ENCODE results near the gene TNFRSF25.
"Not testable (repeated sequence)": the region's sequence is repeated elsewhere in the genome, so short reads cannot be mapped to it uniquely, and the experiment has no call there.

TNFRSF25 gene

GRCh38 chr1:6448749-6449631 lies 17.0 kb downstream of the TNFRSF25 start:
- DNase-seq = no peak

- DNase-seq = no peak
Measured at GRCh38 chr1:6447818-6448748, 17.9 kb downstream of the TNFRSF25 start.

- no peak for DNase-seq
Measured at GRCh38 chr1:6447016-6447817, 18.8 kb downstream of the TNFRSF25 start.

- no peak for DNase-seq
Measured at GRCh38 chr1:6446665-6447015, 19.3 kb downstream of the TNFRSF25 start.

- DNase-seq = not testable (repeated sequence)
Measured at GRCh38 chr1:6445929-6446328, 20.0 kb downstream of the TNFRSF25 start.

GRCh38 chr1:6445062-6445763 lies 20.8 kb downstream of the TNFRSF25 start:
- DNase-seq = no peak

GRCh38 chr1:6444377-6444776 lies 21.6 kb downstream of the TNFRSF25 start:
- DNase-seq = no peak

- DNase-seq = no peak
Measured at GRCh38 chr1:6443339-6444115, 22.4 kb downstream of the TNFRSF25 start.

- no peak for DNase-seq
Measured at GRCh38 chr1:6441586-6441985, 24.4 kb downstream of the TNFRSF25 start.

GRCh38 chr1:6440198-6441126 lies 25.5 kb downstream of the TNFRSF25 start:
- no peak for DNase-seq

- peak in 1 of 2 experiments; percentile 61 for DNase-seq
Measured at GRCh38 chr1:6438047-6438525, 27.9 kb downstream of the TNFRSF25 start.

- DNase-seq = not testable (repeated sequence)
Measured at GRCh38 chr1:6437012-6437700, 28.8 kb downstream of the TNFRSF25 start.

GRCh38 chr1:6436277-6436676 lies 29.7 kb downstream of the TNFRSF25 start:
- not testable (repeated sequence) for DNase-seq

- DNase-seq = no peak
Measured at GRCh38 chr1:6435547-6435946, 30.4 kb downstream of the TNFRSF25 start.

- DNase-seq = no peak
Measured at GRCh38 chr1:6435129-6435528, 30.8 kb downstream of the TNFRSF25 start.

GRCh38 chr1:6434186-6434585 lies 31.8 kb downstream of the TNFRSF25 start:
- DNase-seq = no peak

GRCh38 chr1:6431645-6432579 lies 34.1 kb downstream of the TNFRSF25 start:
- DNase-seq = not testable (repeated sequence)
